Measurements from ENCODE around the gene NUSAP1.

- TF ChIP-seq CTCF (conservative IDR thresholded peaks at IDR 0.05; ENCODE audit: low read depth, low read length) (no peak), MXI1 (IDR thresholded peaks at IDR 0.05; ENCODE audit: borderline replicate concordance, low read depth, low read length) (no peak), RFX5 (IDR thresholded peaks at IDR 0.05; ENCODE audit: low read depth, low read length) (no peak), POLR2A (IDR thresholded peaks at IDR 0.05; ENCODE audit: low read depth, low read length) (no peak), ELK1 (IDR thresholded peaks at IDR 0.05; ENCODE audit: borderline replicate concordance, low read depth, low read length) (no peak), SMC3 (IDR thresholded peaks at IDR 0.05; ENCODE audit: low read depth, low read length) (no peak), USF2 (IDR thresholded peaks at IDR 0.05; ENCODE audit: low read depth, low read length) (peak; percentile 73)
Observed at GRCh38 chr15:41408234-41408641, 75.6 kb downstream of the NUSAP1 start.
